GM19240 (cell line): Measurements from ENCODE around the gene CYBC1.
"Not testable (repeated sequence)": the region's sequence is repeated elsewhere in the genome, so short reads cannot be mapped to it uniquely, and the experiment has no call there.

Experiments
- DNase-seq: peaks from one replicate; pipeline ENCODE4 v3.0.0; 2011; ENCODE audit warnings: low spot score; ENCODE audit not compliant: insufficient read length

The CYBC1 gene

DNA sequence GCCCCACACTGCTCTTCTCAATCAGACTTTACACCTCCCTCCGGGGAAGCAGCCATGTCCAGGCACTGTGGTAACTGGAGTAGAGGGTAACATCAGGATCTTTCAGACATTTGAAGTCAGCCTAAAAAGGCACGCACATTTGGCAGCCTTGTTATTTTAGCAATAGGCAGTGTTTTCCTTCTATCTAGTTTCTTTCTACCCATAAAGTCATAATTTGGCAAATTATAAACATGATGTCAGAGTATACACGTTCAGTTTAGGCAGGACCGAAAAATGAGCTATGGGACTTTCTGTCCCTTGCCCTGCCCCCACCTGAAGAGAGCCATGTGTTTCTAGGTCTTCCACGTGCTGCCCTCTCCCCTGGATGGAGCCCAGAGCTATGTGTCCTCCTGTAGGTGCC is 29.1 kb upstream of the CYBC1 start:
- DNase-seq = no peak

DNA sequence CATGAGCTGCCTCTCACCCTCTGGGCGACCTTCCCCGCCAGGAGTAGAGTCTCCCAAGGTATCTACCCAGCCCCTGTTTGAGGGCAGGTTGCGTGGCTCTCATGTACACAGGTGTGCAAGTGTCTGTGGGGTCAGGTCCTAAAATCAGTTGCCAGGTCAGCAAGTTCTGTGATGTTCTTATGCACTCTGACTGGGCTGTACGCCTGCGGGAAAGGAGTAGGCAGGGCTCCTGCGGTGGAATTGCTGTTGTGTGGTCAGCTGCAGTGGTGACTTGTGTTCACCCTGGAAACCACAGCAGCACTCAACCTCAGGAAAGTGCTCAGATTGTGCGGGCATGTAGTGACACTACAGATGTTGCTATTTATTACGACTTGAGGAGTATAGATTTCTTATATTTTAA is 27.4 kb upstream of the CYBC1 start:
- no peak for DNase-seq

DNA sequence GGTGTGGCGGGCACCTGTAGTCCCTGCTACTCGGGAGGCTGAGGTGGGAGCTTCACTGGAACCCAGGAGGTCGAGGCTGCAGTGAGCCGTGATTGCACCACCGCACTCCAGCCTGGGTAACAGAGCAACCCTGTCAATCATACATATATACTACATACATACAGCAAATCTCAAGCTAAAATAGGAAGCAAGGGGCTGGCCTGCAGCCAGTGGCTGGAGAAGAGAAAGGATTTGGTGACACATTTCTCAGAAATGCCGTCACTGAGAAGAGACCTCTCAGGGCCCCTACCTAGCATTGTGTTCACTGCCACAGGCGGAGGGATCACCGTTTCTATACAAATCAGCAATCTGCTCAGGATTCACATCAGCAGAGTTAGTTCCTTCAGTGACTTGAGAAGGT is 24.9 kb upstream of the CYBC1 start:
- no peak for DNase-seq

DNA sequence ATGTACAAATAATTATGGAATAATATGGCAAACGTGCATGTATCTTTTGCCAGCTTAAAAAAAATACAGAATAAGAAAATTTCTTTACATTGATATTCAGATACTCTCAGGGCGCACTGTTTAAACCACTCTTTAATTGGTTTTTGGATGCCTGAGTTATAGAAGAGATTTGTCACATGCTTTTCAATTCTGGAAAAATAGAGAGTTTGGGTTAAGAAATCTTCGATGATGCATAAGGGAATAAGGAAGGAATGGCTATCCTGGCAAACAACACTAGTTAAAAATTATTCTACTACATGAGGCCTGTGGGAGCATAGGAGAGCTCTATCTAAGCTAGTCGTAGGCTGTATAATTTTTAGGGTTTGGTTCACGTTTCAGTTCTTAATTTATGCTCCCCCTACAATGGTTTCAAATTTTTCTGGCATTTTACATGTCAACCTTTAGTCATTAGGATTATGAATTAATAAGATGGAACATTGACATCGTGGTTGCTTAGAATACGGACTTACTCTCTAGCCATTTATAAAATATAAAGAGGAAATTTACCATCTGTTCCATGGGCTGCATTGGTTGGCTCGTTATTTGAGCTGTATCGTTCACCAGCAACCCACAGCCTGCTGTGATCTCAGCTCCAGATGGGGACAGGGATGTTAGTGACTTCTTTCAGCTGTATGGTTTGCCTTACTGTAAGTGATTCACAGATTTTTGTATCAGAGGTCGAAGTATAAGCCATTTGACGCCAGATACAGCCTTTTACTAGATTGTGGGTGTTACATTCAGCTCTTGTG is 23.9 kb upstream of the CYBC1 start:
- DNase-seq = no peak

DNA sequence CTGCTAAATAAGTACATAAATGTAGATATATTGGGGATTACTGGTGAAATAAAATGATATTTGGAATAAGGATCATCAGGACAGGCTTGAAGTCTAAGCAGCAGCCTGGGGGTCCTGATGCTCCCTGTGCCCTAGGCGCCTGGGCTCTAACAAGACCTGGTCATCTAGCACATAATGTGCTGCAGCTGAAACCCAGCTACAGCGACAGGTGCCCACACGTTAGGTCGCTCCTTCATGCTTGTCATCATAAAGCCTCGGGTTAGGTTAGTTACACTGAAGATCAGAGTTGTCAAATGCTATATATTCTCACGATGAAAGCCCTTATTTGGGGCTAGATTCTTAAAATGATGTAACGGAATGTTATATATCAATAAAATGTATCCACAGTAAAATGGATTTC is 19.5 kb upstream of the CYBC1 start:
- no peak for DNase-seq

DNA sequence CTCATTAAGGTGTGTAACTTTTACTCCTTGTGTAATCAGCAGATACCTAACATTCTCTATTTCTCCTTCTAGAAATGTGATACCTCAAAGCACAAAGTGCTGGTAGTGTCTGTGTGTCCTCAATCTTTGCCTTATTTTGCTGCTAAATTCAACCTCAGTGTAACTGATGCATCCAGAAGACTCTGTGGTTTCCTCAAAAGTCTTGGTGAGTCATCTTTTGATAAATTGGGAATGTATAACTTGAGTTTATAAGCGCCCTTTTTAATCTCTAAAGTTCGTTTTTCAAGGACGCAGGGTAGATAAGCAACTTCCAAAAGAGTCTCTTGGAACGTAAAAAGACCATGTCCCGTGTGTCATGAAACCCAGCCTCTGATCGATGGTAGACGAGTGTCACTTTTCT is 18.1 kb upstream of the CYBC1 start:
- DNase-seq = no peak

DNA sequence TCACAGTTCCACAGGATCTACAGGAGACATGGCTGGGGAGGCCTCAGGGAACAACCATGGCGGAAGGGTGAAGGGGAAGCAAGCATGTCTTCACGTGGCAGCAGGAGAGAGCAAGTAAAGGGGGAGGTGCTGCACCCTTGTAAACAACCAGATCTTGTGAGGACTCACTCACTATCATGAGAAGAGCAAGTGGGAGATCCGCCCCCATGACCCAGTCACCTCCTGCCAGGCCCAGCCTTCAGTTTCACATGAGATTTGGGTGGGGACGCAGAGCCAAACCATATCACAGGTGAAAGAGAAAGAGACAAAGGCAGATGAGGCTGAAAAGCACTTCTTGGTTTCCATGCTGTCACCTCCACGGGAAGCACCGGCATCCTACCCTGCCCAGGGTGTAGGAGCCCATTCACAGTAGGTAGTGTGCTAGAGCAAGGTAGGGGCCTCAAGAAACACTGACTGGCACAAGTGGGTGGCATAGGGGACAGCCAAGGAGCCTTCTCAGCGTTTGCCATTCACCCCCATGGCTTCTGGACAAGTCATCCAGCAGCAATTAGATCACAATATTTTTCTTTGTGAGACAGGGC is 14.6 kb upstream of the CYBC1 start:
- no peak for DNase-seq

DNA sequence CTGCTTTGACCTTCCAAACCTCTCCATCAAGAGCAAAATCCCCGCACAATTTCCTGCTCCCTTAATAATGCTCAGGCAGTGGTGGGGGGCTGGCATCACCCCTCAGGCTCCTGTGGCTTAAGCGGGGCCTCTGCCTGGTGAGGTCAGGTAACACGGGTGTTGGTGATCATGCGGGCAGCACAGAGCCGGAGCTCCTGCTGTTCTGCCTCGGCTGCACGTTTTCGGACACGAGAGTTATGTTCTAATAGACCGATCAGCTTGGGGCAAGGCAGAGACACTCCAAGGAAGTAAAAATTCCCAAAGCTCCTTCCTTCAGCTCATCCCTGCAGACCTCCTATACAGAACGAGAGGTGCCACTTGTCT is 14.0 kb upstream of the CYBC1 start:
- no peak for DNase-seq

DNA sequence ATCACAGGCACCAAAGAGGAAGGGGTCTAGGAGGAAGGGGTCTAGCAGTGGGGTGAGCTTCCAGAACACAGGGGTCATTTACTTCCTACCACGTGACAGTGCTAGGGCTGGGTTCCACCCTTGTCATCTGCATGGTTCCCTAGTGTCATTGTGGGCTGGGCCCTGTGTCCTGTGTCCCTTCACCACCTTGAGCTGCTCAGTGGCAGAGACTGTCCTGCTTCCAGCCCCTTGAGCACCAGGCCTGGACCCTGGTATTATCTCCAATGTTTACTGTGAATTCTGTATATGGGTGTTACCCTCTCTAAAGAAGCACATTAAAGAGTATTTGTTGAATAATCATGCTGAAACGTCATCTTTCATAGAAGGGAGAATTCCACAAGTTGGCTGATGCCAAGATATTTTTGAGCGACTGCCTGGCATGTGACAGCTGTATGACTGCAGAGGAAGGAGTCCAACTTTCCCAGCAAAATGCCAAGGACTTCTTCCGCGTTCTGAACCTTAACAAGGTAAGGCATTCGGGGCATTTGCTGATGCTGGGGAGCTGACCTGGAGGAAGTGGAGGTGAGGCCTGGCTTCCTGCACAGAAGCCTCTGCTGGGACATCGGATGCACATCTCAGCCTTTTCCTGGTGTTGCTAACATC is 13.5 kb upstream of the CYBC1 start:
- no peak for DNase-seq

DNA sequence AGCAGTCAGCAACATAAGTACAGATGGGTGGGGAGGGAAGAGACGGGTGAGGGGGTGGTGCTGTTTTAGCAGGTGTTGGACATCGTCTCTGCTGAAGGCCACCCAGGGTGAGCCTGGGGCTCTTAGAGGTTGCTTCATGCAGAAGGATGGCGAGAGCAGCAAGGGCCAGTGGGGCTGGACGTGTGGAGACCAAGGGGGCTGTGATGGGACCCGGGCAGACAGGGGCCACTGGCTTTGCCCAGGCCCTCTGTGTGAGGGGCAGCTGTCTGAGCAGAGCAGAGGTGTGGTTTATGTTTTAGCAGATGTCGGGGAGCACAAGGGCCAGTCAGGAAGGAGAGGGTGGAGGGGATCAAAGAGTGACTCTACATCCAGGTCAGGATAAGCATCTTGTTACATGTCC is 12.8 kb upstream of the CYBC1 start:
- DNase-seq = no peak

DNA sequence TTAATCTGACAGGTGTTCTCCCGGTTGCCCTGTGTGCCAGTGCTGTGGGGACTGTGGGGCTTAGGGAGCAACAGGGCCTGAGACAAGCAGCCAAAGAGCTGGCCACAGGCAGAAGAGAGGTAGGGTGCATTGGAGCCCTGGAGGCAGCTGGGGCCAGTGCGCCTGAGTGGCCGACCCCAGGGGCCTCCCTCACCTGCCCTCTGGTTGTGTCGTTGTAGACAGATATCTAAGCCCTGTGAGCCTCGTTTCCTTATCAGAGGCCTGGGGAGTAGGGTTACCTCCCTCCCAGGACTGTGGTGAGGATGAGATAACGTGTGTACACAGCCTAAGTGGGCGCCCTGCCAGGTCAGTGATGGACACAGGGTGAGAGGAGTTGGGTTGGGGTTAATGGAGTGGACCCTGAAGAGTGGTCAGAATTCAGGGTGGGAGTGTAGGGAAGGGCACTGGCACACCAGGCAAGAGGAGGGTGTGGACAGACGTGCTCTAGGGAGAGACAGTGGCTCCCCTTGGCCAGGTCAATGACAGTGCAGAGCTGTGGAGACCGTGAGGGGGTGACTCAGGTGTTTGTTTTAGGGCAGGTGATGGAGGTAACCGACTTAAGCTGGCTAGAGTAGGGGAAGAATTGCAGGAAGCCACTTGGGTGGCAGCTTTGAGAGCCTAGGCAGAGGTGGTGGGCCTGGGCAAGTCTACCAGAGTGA is 11.4 kb upstream of the CYBC1 start:
- DNase-seq = no peak

DNA sequence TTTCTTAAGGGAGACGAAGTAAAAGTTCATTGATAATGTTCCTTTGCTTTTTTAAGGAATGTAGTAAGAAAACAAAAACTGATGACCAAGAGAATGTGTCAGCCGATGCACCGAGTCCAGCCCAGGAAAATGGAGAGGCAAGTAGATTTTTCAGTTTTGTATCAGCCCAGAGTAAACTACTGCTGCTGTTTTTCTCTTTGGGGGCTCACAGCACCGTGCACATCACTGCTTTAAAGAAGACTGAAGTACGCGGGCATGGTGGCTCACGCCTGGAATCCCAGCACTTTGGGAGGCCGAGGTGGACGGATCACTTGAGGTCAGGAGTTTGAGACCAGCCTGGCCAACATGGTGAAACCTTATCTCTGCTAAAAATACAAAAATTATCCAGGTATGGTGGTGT is 9.4 kb upstream of the CYBC1 start:
- DNase-seq = not testable (repeated sequence)

DNA sequence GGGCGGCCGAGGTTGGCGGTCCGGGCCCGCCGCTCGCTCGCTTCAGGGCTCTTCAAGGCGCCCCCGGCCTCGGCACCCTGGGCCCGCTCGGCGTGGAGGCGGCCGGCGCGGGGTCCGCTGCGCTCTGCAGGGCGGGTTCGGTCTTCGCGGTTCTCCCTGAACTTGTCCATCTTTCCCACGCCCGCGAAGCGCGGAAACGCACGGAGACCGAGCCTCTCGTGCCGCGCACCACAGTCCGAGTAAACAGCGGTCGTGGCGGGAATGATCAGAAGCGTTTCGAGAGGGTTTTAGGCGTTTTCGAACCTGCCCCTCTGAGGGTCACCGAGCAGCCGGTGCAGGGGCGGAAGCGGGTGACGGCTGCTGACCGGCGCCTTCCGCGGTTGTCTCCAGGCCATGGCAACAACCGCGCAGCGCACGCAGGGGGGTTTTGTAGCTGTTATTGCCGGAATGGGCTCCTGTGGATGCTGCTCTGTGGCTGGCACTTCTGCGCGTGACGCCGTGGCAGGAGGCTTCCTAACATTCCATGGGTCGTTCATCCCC is 8.4 kb upstream of the CYBC1 start:
- DNase-seq = no peak

DNA sequence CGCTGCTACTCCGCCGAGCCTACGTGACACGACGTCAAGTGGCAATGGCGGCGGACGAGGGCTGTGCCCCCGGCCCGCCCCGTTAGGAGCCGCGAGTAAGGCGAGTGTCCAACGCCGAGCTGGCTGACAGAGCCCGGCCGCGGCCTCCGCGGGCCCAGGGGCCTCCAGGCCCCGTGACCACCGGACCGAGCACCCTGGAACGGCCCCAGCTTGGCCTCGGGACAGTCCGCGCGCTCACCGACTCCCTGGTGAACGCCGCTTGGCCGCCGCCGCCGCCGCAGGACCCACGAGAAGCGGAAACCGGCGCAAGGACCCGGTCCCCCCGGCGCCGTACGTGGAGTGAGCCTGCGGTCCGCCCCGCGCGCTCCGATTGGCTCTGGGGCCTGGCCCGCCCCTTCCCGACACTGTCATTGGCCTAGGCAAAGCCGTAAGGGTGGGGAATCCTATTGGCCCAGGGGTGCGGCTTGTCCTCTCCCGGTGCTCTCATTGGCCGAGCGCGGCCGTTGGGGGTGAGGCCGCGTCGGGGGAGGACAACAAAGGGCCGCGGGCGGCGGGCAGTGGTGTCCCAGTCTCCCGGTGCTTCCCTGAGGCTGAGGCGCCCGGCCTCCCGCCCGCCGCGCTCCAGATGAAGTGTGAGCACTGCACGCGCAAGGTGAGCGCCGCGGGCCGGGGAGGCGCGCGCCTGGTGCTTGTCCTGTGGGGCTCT is 7.8 kb upstream of the CYBC1 start, which contains the start of gene NARF:
NARF (plus strand) TSS at position 563 of the 706 bp plus-strand sequence; CDS start at position 626, 63 bp downstream.
- DNase-seq = peak; percentile 96

DNA sequence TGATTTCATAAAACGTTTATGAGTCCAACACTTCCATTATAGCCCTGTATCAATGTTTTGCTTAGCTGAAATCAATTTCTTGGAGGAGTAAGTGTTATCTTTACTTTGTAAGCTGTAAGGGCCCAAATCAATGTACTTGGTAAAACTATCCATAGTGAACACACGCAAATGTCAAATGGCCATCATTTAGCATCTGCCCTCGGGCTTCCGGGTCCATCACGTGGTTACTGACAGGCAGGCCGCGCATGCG is 7.3 kb upstream of the CYBC1 start:
- no peak for DNase-seq

DNA sequence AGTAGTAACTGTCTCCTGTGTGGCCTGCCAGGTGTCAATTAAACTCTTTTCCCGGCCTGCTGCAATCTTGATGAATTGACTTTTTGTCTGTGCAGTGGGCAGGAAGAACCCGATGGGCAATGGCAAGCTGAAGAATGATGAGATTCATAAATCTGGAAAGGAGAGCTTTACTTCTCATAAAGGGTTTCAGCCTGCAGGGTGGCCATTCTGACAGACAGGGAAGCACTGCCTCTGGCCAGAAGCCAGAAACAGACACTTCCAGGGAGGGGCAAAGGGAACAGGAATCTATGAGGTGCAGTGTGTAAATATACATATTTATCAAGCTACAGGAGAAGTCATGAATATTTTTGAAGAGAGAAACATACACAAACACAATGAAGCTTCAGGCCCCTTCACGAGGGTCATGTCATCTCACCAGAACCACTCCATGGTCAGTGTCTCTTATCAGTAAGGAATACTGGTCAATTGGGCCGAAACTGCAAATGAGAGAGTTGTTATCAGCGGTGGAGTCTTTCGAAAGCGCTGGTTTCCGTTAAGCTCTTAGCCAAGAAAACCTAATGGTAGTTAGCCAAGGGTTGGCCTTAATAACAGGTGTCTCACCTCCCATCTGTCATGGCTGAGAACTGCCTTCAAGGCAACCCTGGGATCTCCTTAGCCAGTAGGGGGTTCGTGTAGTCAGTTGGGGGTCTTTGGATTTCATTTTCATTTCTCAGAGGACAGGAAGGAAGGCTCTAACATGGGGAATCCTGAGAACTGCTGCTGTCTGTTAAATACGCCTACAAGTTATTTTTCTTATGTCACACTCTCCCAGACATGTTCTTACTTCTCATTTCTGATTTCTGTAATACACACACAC is 6.7 kb upstream of the CYBC1 start:
- no peak for DNase-seq

DNA sequence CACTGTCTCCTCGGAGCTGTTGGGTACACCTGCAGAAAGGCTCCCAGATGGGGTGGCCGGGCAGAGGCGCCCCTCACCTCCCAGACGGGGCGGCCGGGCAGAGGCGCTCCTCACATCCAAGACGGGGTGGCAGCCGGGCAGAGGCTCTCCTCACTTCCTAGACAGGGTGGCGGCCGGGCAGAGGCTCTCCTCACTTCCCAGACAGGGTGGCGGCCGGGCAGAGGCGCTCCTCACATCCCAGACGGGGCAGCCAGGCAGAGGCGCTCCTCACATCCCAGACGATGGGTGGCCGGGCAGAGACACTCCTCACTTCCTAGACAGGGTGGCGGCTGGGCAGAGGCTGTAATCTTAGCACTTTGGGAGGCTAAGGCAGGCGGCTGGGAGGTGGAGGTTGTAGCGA is 3.2 kb upstream of the CYBC1 start:
- DNase-seq = not testable (repeated sequence)

DNA sequence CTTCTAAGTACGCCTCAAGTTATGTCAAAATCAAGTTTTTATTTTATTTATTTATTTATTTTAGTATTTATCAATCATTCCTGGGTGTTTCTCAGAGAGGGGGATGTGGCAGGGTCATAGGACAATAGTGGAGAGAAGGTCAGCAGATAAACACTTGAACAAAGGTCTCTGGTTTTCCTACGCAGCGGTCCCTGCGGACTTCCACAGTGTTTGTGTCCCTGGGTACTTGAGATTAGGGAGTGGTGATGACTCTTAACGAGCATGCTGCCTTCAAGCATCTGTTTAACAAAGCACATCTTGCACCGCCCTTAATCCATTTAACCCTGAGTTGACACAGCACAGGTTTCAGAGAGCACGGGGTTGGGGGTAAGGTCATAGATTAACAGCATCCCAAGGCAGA is 2.6 kb upstream of the CYBC1 start:
- DNase-seq = not testable (repeated sequence)

DNA sequence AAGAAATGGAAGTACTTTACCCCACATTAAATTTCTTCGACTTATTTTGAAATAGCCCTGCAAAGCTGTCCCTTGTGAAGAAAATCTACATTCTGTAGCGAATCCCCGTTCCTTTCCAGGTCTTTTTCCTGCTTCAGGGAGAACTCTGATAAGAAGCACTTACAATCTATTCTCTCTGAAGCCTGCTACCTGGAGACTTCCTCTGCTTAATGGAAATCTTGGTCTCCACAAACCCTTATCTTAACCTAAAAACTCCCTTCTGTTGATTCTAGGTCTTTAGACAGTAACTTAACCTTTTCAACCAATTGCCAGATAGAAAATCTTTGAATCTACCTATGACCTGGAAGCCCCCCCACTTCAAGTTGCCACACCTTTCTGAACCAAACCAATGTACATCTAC is 1.6 kb upstream of the CYBC1 start:
- DNase-seq = no peak

DNA sequence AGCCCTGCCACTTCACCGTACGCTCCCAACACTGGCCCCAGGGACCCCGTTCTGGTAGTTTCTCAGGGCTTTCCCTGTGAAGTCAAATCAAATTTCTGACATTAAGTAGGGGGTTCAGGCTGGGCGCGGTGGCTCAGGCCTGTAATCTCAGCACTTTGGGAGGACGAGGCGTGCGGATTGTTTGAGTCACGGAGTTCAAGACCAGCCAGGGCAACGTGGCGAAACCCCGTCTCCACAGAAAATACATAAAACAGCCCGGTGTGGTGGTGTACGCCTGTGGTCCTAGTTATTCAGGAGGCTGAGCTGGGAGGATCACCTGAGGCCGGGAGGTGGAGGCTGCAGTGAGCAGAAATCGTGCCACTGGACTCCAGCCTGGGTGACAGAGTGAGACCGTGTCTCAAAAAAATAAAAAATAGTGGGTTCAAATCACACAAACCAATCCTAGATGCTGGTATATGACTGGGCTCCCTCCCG is 632 bp downstream of the CYBC1 start:
- DNase-seq = no peak
